Endodermal cell (in vitro differentiated cells): ENCODE data around the gene TOP3B. TPM values are rescaled to one million over a fixed set of nuclear protein-coding genes. Genes with fewer than 3 reads are reported as not detected.

ENCODE experiments used
- DNase-seq: peaks from one replicate; pipeline ENCODE4 v3.0.0-alpha.2; 2017
- H3K27ac ChIP-seq: 2 replicates; pipeline ENCODE4 v1.5.1; 2013; ENCODE audit warnings: mild to moderate bottlenecking, low read depth, low read length, moderate library complexity
- H3K27me3 ChIP-seq: 2 replicates; pipeline ENCODE4 v1.6.1; 2013; ENCODE audit warnings: mild to moderate bottlenecking, low read length, moderate library complexity; ENCODE audit not compliant: insufficient read depth, control insufficient read depth, poor library complexity, severe bottlenecking
- H3K36me3 ChIP-seq: 2 replicates; pipeline ENCODE4 v1.7.0; 2013; ENCODE audit warnings: mild to moderate bottlenecking, low read length, moderate library complexity; ENCODE audit not compliant: control insufficient read depth, insufficient read depth
- H3K4me1 ChIP-seq: one replicate; pipeline ENCODE4 v1.7.0; 2013; ENCODE audit warnings: low read length; ENCODE audit not compliant: control insufficient read depth, insufficient read depth
- H3K4me3 ChIP-seq: 2 replicates; pipeline ENCODE4 v1.5.1; 2013; ENCODE audit warnings: mild to moderate bottlenecking, low read length, moderate library complexity
- H3K9ac ChIP-seq: 2 replicates; pipeline ENCODE4 v1.6.1; 2013; ENCODE audit warnings: mild to moderate bottlenecking, low read length, moderate library complexity; ENCODE audit not compliant: poor library complexity, severe bottlenecking; ENCODE audit errors: extremely low read depth
- H3K9me3 ChIP-seq: 2 replicates; pipeline ENCODE4 v1.6.1; 2013; ENCODE audit warnings: mild to moderate bottlenecking, low read length, moderate library complexity; ENCODE audit not compliant: control insufficient read depth
- H3K27ac Mint-ChIP-seq: 2 replicates; pipeline ENCODE4 v1.8.0; 2020; ENCODE audit warnings: mixed read lengths
- H3K27me3 Mint-ChIP-seq: 2 replicates; pipeline ENCODE4 v1.8.0; 2021; ENCODE audit warnings: mild to moderate bottlenecking, mixed read lengths; ENCODE audit not compliant: insufficient read depth
- H3K36me3 Mint-ChIP-seq: 2 replicates; pipeline ENCODE4 v1.8.0; 2020; ENCODE audit warnings: low read depth, mixed read lengths
- H3K4me1 Mint-ChIP-seq: 2 replicates; pipeline ENCODE4 v1.8.0; 2020; ENCODE audit warnings: mixed read lengths
- H3K4me3 Mint-ChIP-seq: 2 replicates; pipeline ENCODE4 v1.8.0; 2020; ENCODE audit warnings: mild to moderate bottlenecking, moderate library complexity, mixed read lengths
- H3K9me3 Mint-ChIP-seq: 2 replicates; pipeline ENCODE4 v1.8.0; 2020; ENCODE audit warnings: mild to moderate bottlenecking, mixed read lengths
- WGBS, 2 experiments: methylation state at CpG; one replicate each; pipeline versions ENCODE4 v1.1.5 to v1.1.7; 2013; ENCODE audit warnings: missing lambda C conversion rate in 2 of 2, mixed read lengths in 1 of 2; ENCODE audit not compliant: insufficient coverage in 1 of 2, insufficient read length in 1 of 2; 5-methylcytosine and 5-hydroxymethylcytosine counted together
- total RNA-seq, 2 donors: library from RNA; stranded (reverse); fragmentation: NEBNext Ultra II Directional in 1 of 2; extraction: Animal tissue kit (Norgen Biotek cat#: 25700) in 1 of 2; gene quantifications; 2 replicates in 1 of 2; 3 replicates in 1 of 2; pipeline ENCODE4 v1.2.1, GENCODE V29; 2021
- TF ChIP-seq, protein P1 (sequence below): fragments of 200-600 bp; sonication (generic); conservative IDR thresholded peaks from 2 replicates; pipeline ENCODE4 v1.5.0; 2021; ENCODE audit warnings: antibody characterized with exemption, mild to moderate bottlenecking

The TOP3B gene
- total RNA-seq, 2 donors from 2014 or later: 68.8 to 71.9 TPM

DNA sequence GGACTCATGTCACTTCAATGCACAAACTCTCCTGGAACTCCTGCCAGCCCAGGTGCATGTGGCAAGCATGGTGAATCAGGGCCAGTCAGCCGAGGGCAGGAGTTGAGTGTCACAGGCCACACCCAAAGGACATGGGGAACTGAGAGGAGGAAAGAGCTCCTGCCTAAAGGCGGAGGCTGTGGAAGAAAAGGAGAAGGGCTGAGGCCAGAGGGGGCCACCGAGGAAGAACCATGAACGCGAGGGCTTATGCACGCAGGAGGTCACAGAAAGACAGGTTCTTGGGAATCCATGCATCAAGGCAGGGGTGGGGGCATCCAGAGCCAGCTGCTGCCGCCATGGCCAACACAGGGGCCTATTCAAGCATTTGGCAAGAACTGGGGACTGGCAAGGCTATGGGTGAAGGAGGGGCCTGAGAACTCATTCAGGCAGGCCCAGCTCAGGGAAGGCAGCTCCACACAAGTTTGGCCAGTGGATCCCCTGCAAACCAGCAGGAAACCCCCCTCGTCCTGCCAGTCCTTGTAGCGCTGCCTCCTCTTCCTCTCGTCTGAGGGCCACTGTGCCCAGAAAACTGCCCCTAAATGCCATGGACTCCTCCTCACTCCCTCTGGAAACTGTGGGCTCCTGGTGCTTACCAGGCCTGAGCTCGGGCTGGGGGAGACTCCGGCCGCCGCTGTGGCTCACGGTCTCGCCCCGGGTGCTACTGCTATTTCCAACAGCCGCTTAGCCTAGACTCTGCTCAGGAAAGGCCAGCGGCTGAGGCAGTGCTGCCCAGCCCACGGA, 45.4 kb downstream of the TOP3B start:
- no peak overlapping the region for H3K4me3 Mint-ChIP-seq
- Histone ChIP-seq H3K9me3 (no peaks in the 10 kb centered on the region), H3K27me3 (no peaks in the 10 kb centered on the region), H3K9ac (no peak overlapping the region), H3K27ac (no peak overlapping the region), H3K4me1 (peaks cover 4% of the 10 kb centered on the region), H3K4me3 (no peak overlapping the region), H3K36me3 (peaks cover 49% of the 10 kb centered on the region)
- no peaks in the 10 kb centered on the region for H3K9me3 Mint-ChIP-seq
- TF ChIP-seq, protein P1, sequence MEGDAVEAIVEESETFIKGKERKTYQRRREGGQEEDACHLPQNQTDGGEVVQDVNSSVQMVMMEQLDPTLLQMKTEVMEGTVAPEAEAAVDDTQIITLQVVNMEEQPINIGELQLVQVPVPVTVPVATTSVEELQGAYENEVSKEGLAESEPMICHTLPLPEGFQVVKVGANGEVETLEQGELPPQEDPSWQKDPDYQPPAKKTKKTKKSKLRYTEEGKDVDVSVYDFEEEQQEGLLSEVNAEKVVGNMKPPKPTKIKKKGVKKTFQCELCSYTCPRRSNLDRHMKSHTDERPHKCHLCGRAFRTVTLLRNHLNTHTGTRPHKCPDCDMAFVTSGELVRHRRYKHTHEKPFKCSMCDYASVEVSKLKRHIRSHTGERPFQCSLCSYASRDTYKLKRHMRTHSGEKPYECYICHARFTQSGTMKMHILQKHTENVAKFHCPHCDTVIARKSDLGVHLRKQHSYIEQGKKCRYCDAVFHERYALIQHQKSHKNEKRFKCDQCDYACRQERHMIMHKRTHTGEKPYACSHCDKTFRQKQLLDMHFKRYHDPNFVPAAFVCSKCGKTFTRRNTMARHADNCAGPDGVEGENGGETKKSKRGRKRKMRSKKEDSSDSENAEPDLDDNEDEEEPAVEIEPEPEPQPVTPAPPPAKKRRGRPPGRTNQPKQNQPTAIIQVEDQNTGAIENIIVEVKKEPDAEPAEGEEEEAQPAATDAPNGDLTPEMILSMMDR: no peak
- H3K27ac Mint-ChIP-seq: no peak overlapping the region
- H3K27me3 Mint-ChIP-seq: no peaks in the 10 kb centered on the region
- H3K4me1 Mint-ChIP-seq: peaks cover 7% of the 10 kb centered on the region
- no peak for DNase-seq
- H3K36me3 Mint-ChIP-seq: peaks cover 29% of the 10 kb centered on the region
- WGBS, 2 experiments: 91 to 93% methylated on average over 15 to 20 of the region's 20 CpGs

DNA sequence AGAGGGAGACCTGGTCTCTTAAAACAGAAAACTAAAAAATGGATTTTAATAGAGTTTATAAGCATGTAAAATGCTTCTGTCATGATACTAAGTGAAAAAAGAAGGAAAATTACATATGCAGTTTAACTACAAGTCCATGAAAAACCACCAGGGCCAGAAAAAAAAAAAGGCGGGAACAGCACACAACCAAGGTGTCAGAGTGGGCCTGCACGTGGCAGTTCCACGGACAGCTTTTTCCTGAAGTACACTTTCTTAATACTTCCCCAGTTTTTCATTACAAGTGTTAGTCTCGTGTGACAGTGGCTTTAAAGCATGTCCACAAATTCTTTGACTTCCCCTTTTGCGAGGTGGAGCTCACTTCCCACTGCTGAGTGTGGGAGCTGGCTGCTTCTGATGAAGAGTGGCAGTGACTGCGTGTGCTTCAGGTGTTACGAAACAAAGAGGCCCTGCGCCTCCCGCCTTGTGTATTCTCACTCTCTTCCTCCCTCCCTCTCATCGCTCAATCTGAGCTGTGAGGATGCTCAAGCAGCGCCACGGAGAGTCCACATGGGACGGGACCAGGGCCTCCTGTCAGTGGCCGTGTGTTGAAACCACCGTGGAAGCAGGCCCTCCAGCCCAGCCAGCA, 46.3 kb downstream of the TOP3B start:
- peaks cover 30% of the 10 kb centered on the region for H3K36me3 Mint-ChIP-seq
- peaks cover 4% of the 10 kb centered on the region for H3K4me1 ChIP-seq
- peaks cover 48% of the 10 kb centered on the region for H3K36me3 ChIP-seq
- H3K27me3 ChIP-seq: no peaks in the 10 kb centered on the region
- H3K27me3 Mint-ChIP-seq: no peaks in the 10 kb centered on the region
- no peaks in the 10 kb centered on the region for H3K9me3 Mint-ChIP-seq
- TF ChIP-seq, protein P1: no peak
- H3K27ac Mint-ChIP-seq: no peak overlapping the region
- H3K9me3 ChIP-seq: no peaks in the 10 kb centered on the region
- H3K4me3 ChIP-seq: no peak overlapping the region
- no peak overlapping the region for H3K27ac ChIP-seq
- 94 to 98% methylated on average over 7 to 15 of the region's 15 CpGs for WGBS, 2 experiments
- no peak overlapping the region for H3K9ac ChIP-seq
- no peak for DNase-seq
- H3K4me3 Mint-ChIP-seq: no peak overlapping the region
- H3K4me1 Mint-ChIP-seq: peaks cover 7% of the 10 kb centered on the region

DNA sequence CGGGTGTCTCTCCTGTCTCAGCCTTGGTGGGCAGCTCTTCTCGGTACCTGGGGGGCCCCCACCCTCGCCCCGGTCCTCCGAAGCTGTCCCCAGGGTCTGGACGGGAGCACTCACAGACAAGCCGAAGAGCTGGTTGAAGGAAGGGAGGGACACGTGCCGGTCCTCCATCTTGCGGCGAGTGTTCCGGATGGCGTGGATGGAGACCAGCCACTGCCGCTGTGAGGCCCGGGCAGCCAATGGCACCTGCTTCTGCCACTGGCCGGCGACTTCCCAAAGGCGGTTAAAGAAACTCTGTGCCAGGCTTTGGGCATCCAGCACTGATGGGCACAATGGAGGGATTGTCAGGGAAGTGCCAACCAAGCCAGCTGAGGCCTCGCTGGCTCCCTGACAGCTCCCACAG, 48.7 kb downstream of the TOP3B start:
- Mint-ChIP-seq H3K27ac (no peak overlapping the region), H3K36me3 (peaks cover 48% of the 10 kb centered on the region), H3K27me3 (no peaks in the 10 kb centered on the region), H3K4me3 (no peak overlapping the region), H3K9me3 (no peaks in the 10 kb centered on the region), H3K4me1 (peaks cover 7% of the 10 kb centered on the region)
- Histone ChIP-seq H3K27me3 (no peaks in the 10 kb centered on the region), H3K9ac (no peak overlapping the region), H3K4me3 (no peak overlapping the region), H3K9me3 (no peaks in the 10 kb centered on the region), H3K27ac (no peak overlapping the region), H3K4me1 (peaks cover 4% of the 10 kb centered on the region), H3K36me3 (peaks cover 62% of the 10 kb centered on the region)
- TF ChIP-seq, protein P1: no peak
- DNase-seq: no peak
- WGBS, 2 experiments: 96 to 97% methylated on average over 19 of the region's 19 CpGs
